Measurements from ENCODE around the gene TNIP3.
"Not testable (repeated sequence)": the region's sequence is repeated elsewhere in the genome, so short reads cannot be mapped to it uniquely, and the experiment has no call there.

Gene TNIP3

GRCh38 chr4:121164291-121164690 lies at the start of gene TNIP3:
TSS of gene TNIP3 (minus strand) at chr4:121164321. CDS start at chr4:121164125, 196 bp downstream.
- in situ Hi-C loops (cut with MboI; ENCODE audit: low pct_unique_long_range_greater_than_20kb, low sequenced_read_pairs) = no loop called here

GRCh38 chr4:121212806-121213205 lies 48.7 kb upstream of the TNIP3 start:
- no peak for DNase-seq
- in situ Hi-C loops (cut with MboI; ENCODE audit: low pct_unique_long_range_greater_than_20kb, low sequenced_read_pairs) = no loop called here

More at GRCh38 chr4:121164291-121164690, at the start of gene TNIP3:
- no peak for DNase-seq

GRCh38 chr4:121209171-121209570 lies 45.0 kb upstream of the TNIP3 start:
- in situ Hi-C loops (cut with MboI; ENCODE audit: low pct_unique_long_range_greater_than_20kb, low sequenced_read_pairs) = no loop called here
- no peak for DNase-seq

GRCh38 chr4:121208244-121209007 lies 44.3 kb upstream of the TNIP3 start:
- in situ Hi-C loops (cut with MboI; ENCODE audit: low pct_unique_long_range_greater_than_20kb, low sequenced_read_pairs) = no loop called here
- no peak for DNase-seq

- in situ Hi-C loops (cut with MboI; ENCODE audit: low pct_unique_long_range_greater_than_20kb, low sequenced_read_pairs); DNase-seq: not testable (repeated sequence)
Measured at GRCh38 chr4:121205777-121206176, 41.7 kb upstream of the TNIP3 start.

- no peak for DNase-seq
- in situ Hi-C loops (cut with MboI; ENCODE audit: low pct_unique_long_range_greater_than_20kb, low sequenced_read_pairs) = no loop called here
Measured at GRCh38 chr4:121200795-121201472, 36.8 kb upstream of the TNIP3 start.

- DNase-seq = no peak
- in situ Hi-C loops (cut with MboI; ENCODE audit: low pct_unique_long_range_greater_than_20kb, low sequenced_read_pairs) = no loop called here
Measured at GRCh38 chr4:121199742-121200561, 35.8 kb upstream of the TNIP3 start.

- no peak for DNase-seq
- in situ Hi-C loops (cut with MboI; ENCODE audit: low pct_unique_long_range_greater_than_20kb, low sequenced_read_pairs) = no loop called here
Measured at GRCh38 chr4:121198251-121198650, 34.1 kb upstream of the TNIP3 start.

- DNase-seq = no peak
- in situ Hi-C loops (cut with MboI; ENCODE audit: low pct_unique_long_range_greater_than_20kb, low sequenced_read_pairs) = no loop called here
Measured at GRCh38 chr4:121195649-121196048, 31.5 kb upstream of the TNIP3 start.

- in situ Hi-C loops (cut with MboI; ENCODE audit: low pct_unique_long_range_greater_than_20kb, low sequenced_read_pairs) = no loop called here
- peak; percentile 42 for DNase-seq
Measured at GRCh38 chr4:121192480-121192879, 28.4 kb upstream of the TNIP3 start.

GRCh38 chr4:121192013-121192412 lies 27.9 kb upstream of the TNIP3 start:
- in situ Hi-C loops (cut with MboI; ENCODE audit: low pct_unique_long_range_greater_than_20kb, low sequenced_read_pairs) = no loop called here
- DNase-seq = no peak

- in situ Hi-C loops (cut with MboI; ENCODE audit: low pct_unique_long_range_greater_than_20kb, low sequenced_read_pairs) = no loop called here
Measured at GRCh38 chr4:121191361-121191760, 27.2 kb upstream of the TNIP3 start.

GRCh38 chr4:121190389-121190788 lies 26.3 kb upstream of the TNIP3 start:
- in situ Hi-C loops (cut with MboI; ENCODE audit: low pct_unique_long_range_greater_than_20kb, low sequenced_read_pairs) = no loop called here
- no peak for DNase-seq

More at GRCh38 chr4:121191361-121191760, 27.2 kb upstream of the TNIP3 start:
- DNase-seq = no peak

GRCh38 chr4:121189326-121190215 lies 25.4 kb upstream of the TNIP3 start:
- in situ Hi-C loops (cut with MboI; ENCODE audit: low pct_unique_long_range_greater_than_20kb, low sequenced_read_pairs) = no loop called here
- DNase-seq = no peak

GRCh38 chr4:121187206-121187605 lies 23.1 kb upstream of the TNIP3 start:
- in situ Hi-C loops (cut with MboI; ENCODE audit: low pct_unique_long_range_greater_than_20kb, low sequenced_read_pairs) = no loop called here
- DNase-seq = no peak

- no peak for DNase-seq
Measured at GRCh38 chr4:121185960-121186359, 21.8 kb upstream of the TNIP3 start.

GRCh38 chr4:121183989-121184388 lies 19.9 kb upstream of the TNIP3 start:
- in situ Hi-C loops (cut with MboI; ENCODE audit: low pct_unique_long_range_greater_than_20kb, low sequenced_read_pairs) = no loop called here
- no peak for DNase-seq

More at GRCh38 chr4:121185960-121186359, 21.8 kb upstream of the TNIP3 start:
- in situ Hi-C loops (cut with MboI; ENCODE audit: low pct_unique_long_range_greater_than_20kb, low sequenced_read_pairs) = no loop called here

- in situ Hi-C loops (cut with MboI; ENCODE audit: low pct_unique_long_range_greater_than_20kb, low sequenced_read_pairs) = no loop called here
- DNase-seq = no peak
Measured at GRCh38 chr4:121183361-121183760, 19.2 kb upstream of the TNIP3 start.

GRCh38 chr4:121182296-121182695 lies 18.2 kb upstream of the TNIP3 start:
- no peak for DNase-seq
- in situ Hi-C loops (cut with MboI; ENCODE audit: low pct_unique_long_range_greater_than_20kb, low sequenced_read_pairs) = no loop called here
